ENCODE data around the gene C20orf204. TPM values are rescaled to one million over a fixed set of nuclear protein-coding genes. Genes with fewer than 3 reads are reported as not detected.
A peak's percentile ranks its signal among the peaks of the same experiment; 100 is the strongest.

Gene C20orf204
- total and polyA plus RNA-seq, 2 of the 8 experiments (the other 6 are each of a cell fraction or from before 2014, with no cell fraction given) = 0.39 to 0.52 TPM

DNA sequence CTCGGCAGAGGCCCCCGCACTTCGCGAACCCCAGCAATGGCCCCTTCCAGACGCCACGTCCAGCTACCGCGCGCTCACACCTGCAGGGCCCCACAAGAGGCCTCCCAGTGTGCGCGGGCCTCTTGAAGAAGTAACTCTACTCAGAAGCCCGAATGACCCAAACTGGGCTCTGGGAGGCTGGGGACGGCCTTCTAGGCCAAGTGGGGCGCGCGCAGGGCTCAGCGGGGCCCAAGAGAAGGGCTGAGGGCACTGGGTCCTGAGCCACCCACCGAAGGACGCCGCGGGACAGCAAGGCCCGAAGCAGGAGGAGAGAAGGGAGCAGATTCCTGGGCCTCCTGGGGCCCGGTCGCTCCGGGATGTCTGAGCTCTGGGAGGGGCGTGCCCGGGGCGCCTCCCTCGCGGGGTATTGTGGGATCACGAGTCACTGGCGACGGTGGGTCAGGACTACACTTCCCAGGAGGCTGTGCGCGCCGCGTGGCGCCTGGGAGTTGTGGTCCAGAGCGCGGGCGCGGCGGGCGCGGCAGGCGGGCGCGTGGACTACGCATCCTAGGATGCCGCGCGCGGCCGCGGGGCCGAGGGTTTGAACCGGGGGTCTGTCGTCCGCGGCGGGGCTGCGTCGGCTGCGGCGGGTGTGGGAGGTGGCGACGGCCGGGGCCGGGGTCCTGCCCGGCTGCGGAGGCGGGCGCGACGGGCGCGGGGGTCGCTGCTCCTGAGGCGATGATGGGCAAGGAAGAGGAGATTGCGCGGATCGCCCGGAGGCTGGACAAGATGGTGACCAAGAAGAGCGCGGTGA, 26.8 kb downstream of the C20orf204 start, which contains the start of gene TCEA2 (continued):
- TF ChIP-seq SIX5 (IDR thresholded peaks at IDR 0.05; ENCODE audit: low read depth, low read length) (peak; percentile 99), CREB1 (IDR thresholded peaks at IDR 0.05) (peak; percentile 74), BACH1 (IDR thresholded peaks at IDR 0.05; ENCODE audit: low read length) (peak; percentile 44; the same call in 1 of the 2 replicates), POLR2A (IDR thresholded peaks at IDR 0.05; ENCODE audit: control extremely low read depth in 1 of 2, low read depth in 2 of 2, low read length in 2 of 2) (peak in 1 of 2 experiments; percentile 21; a peak in 1 of 3 replicates), KDM5A (IDR thresholded peaks at IDR 0.05; ENCODE audit: low read length) (0 out of 2 replicates have a peak, but pooled peaks have one; percentile 3), SRF (IDR thresholded peaks at IDR 0.05; ENCODE audit: low read depth, low read length) (peak; percentile 24; the same call in 1 of the 2 replicates), JUND (IDR thresholded peaks at IDR 0.05; ENCODE audit: low read length) (no peak), SIN3A (conservative IDR thresholded peaks at IDR 0.05 in 1 of 2, IDR thresholded peaks at IDR 0.05 in 1 of 2; ENCODE audit: low read depth in 1 of 2, low read length in 2 of 2) (peak; percentile 30 to 87; a peak in 2 of 4 replicates), GTF2F1 (IDR thresholded peaks at IDR 0.05; ENCODE audit: borderline replicate concordance, low read depth, low read length) (no peak), ATF3 (IDR thresholded peaks at IDR 0.05; ENCODE audit: insufficient read depth, low read depth, low read length) (peak; percentile 64), CHD2 (IDR thresholded peaks at IDR 0.05; ENCODE audit: low read length) (0 out of 2 replicates have a peak, but pooled peaks have one; percentile 23), TAF1 (IDR thresholded peaks at IDR 0.05; ENCODE audit: low read depth, low read length) (peak; percentile 38)
- TF ChIP-seq, protein P1, sequence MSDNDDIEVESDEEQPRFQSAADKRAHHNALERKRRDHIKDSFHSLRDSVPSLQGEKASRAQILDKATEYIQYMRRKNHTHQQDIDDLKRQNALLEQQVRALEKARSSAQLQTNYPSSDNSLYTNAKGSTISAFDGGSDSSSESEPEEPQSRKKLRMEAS (IDR thresholded peaks at IDR 0.05) = peak; percentile 62; the same call in 1 of the 2 replicates
